IPS DF 6.9 (cell line): ENCODE data around the gene IGFN1.

Experiments
- DNase-seq: peaks from one replicate; pipeline ENCODE4 v3.0.0-alpha.2; 2013; ENCODE audit warnings: low read depth, low spot score
- H3K27ac ChIP-seq: one replicate; pipeline ENCODE4 v1.5.1; 2013; ENCODE audit warnings: low read length, control low read depth
- H3K27me3 ChIP-seq: 2 replicates; pipeline ENCODE4 v1.6.1; 2013; ENCODE audit warnings: mild to moderate bottlenecking, low read length; ENCODE audit not compliant: control insufficient read depth, insufficient read depth
- H3K36me3 ChIP-seq: 2 replicates; pipeline ENCODE4 v1.6.1; 2013; ENCODE audit warnings: low read length; ENCODE audit not compliant: control insufficient read depth, insufficient read depth
- H3K4me1 ChIP-seq: 2 replicates; pipeline ENCODE4 v1.6.1; 2013; ENCODE audit warnings: low read length; ENCODE audit not compliant: control insufficient read depth, insufficient read depth
- H3K4me3 ChIP-seq: 2 replicates; pipeline ENCODE4 v1.5.1; 2013; ENCODE audit warnings: mild to moderate bottlenecking, low read length
- H3K9me3 ChIP-seq: 2 replicates; pipeline ENCODE4 v1.6.1; 2013; ENCODE audit warnings: low read length, inconsistent platforms; ENCODE audit not compliant: control insufficient read depth, insufficient read depth
- WGBS: extraction: QIAGEN DNeasy Blood & Tissue Kit; methylation state at CpG from one replicate; pipeline ENCODE4 v1.1.7; 2013; ENCODE audit warnings: mixed read lengths, missing lambda C conversion rate; ENCODE audit not compliant: insufficient read length, insufficient coverage; 5-methylcytosine and 5-hydroxymethylcytosine counted together

The IGFN1 gene

DNA sequence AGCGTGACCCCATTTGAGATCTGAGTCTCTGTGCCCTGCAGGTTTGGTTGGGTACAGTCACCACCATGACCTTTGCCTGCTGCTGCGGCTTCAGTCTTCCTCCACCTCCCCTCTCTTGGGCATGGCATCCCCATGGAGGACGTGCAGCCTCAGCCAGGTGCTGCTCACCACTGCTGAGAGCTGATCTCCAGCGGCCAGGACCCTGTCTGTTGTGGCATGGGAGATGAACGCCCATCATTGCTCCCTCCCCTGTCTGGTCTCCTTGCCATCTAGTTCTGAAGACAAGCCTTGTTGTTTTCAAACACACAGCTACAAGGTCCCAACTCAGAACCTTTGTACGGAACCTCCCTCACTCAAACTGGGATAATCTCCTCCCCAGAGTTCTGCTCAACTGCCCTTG is 73.4 kb downstream of the IGFN1 start:
- no peaks in the 10 kb centered on the region for H3K27me3 ChIP-seq
- H3K36me3 ChIP-seq, result no peaks in the 10 kb centered on the region
- no peak overlapping the region for H3K4me3 ChIP-seq
- H3K4me1 ChIP-seq, result peaks cover 1% of the 10 kb centered on the region; the same call in 1 of the 2 replicates
- WGBS, result no CpG with 5 or more reads among the region's 6 CpGs
- no peak for DNase-seq
- H3K27ac ChIP-seq, result no peak overlapping the region
- H3K9me3 ChIP-seq, result no peaks in the 10 kb centered on the region

DNA sequence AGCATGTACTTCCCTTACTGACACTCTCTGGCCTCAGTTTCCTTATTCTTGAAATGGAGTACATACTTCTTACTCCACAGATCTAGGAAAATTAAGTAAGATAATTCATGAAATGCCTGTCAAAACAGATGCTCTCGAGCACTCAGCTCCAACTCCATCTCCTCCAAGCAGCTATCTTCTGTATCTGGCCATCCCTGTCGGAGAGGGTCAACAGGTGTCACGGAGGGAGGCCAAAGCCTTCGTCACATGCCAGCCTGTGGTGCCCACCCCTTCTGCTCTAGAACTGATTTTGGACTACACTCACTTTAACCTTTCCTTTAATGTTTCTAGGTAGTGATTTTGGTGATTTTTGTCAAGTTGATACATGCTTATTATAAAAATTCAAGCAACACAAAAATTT is 73.9 kb downstream of the IGFN1 start:
- H3K4me1 ChIP-seq, result no peaks in the 10 kb centered on the region
- H3K27ac ChIP-seq, result no peak overlapping the region
- no peaks in the 10 kb centered on the region for H3K9me3 ChIP-seq
- no peak overlapping the region for H3K4me3 ChIP-seq
- no peaks in the 10 kb centered on the region for H3K27me3 ChIP-seq
- WGBS, result no CpG with 5 or more reads among the region's 4 CpGs
- no peaks in the 10 kb centered on the region for H3K36me3 ChIP-seq
- no peak for DNase-seq

DNA sequence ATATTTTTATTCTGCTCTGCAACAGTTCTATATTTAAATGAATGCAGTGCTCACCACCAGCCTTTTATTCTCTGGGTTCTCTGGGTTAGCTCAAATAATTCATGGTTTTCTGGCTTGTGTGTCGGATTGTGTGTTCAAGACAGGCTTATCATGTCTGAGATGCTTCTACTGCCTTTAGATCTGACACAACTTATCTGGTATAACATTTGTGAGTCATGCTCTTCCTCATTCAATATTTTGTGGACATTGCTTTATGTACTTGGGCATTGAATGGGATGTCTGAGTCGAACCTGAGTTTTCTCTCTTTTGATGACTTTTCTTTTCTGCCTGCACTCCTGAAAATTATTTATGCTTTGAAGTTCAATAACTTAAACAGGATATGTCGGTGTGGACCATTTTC is 75.1 kb downstream of the IGFN1 start:
- H3K27me3 ChIP-seq, result no peaks in the 10 kb centered on the region
- no CpG with 5 or more reads among the region's 3 CpGs for WGBS
- no peaks in the 10 kb centered on the region for H3K4me1 ChIP-seq
- DNase-seq, result no peak
- no peaks in the 10 kb centered on the region for H3K9me3 ChIP-seq
- no peaks in the 10 kb centered on the region for H3K36me3 ChIP-seq
- H3K27ac ChIP-seq, result no peak overlapping the region
- no peak overlapping the region for H3K4me3 ChIP-seq

DNA sequence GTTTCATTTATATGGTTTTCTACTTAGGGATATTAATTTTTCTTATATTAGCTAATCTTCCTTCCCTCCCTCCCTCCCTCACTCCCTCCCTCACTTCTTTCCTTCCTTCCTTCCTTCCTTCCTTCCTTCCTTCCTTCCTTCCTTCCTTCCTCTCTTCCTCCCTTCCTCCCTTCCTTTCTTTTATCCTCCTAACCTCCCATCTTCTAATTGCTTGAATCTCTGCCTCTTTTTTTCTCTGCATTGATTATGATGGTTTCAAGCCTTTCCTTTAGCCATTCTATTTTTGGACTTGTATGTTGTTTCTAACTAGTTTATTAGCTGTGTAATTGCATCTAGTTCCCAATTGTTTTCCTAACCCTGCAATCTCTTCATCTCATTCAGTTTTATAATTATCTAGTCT is 75.7 kb downstream of the IGFN1 start:
- H3K27ac ChIP-seq, result no peak overlapping the region
- H3K36me3 ChIP-seq, result no peaks in the 10 kb centered on the region
- no peak overlapping the region for H3K4me3 ChIP-seq
- no peak for DNase-seq
- H3K9me3 ChIP-seq, result no peaks in the 10 kb centered on the region
- no peaks in the 10 kb centered on the region for H3K4me1 ChIP-seq
- H3K27me3 ChIP-seq, result no peaks in the 10 kb centered on the region

DNA sequence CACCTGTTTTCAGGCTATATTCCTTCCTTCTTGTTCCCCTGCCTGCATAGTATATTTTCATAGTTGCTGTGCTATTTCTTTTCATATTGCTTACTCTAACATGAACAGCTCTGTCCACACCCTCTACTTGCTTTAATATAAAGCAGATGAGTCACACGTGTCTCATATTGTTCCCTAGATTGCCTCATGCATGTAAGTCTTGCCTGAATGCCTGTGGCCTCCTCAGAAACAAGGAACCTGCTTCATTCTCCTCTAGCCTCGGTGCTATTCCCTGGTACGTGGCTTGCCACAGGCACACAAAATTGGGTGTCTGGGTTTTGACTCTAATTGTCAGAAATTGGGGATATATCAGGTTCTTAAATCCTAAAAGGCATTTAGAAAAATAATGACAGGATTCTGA is 76.2 kb downstream of the IGFN1 start:
- Histone ChIP-seq H3K4me3 (no peak overlapping the region), H3K27ac (no peak overlapping the region), H3K4me1 (no peaks in the 10 kb centered on the region), H3K9me3 (no peaks in the 10 kb centered on the region), H3K36me3 (no peaks in the 10 kb centered on the region), H3K27me3 (no peaks in the 10 kb centered on the region)
- no peak for DNase-seq
- no CpG with 5 or more reads among the region's 3 CpGs for WGBS

DNA sequence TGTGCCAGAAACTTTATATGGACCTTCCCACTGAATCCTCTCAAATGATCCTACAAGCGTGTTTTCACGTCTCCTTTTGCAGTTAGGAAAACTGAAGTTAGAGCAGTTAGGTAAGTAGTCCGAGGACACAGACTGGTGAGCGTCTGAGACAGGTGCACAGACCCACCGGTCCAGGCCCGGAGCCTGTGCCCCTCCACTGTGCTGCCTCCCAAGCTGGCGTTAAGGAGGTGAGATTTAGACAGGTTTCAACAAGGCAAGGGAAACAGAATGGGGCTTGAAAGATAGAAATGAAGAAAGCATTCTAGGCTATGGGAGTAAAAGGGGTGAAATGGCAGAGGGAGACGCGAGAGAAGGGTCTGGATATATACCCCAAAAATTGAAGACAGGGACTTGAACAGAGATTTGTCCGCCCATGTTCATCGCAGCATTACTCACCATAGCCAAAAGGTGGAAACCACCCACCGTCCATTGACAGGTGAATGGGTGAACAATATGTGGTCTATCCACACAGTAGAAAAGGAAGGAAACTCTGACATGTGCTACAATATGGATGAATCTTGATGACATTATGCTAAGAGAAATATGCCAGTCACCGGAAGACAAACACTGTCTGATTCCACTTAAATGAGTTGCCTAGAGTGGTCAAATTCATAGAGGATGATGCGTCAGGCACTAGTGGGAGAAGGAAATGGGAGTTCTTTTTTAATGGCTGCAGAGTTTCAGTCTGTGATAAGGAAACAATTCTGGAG is 77.0 kb downstream of the IGFN1 start:
- DNase-seq, result no peak

DNA sequence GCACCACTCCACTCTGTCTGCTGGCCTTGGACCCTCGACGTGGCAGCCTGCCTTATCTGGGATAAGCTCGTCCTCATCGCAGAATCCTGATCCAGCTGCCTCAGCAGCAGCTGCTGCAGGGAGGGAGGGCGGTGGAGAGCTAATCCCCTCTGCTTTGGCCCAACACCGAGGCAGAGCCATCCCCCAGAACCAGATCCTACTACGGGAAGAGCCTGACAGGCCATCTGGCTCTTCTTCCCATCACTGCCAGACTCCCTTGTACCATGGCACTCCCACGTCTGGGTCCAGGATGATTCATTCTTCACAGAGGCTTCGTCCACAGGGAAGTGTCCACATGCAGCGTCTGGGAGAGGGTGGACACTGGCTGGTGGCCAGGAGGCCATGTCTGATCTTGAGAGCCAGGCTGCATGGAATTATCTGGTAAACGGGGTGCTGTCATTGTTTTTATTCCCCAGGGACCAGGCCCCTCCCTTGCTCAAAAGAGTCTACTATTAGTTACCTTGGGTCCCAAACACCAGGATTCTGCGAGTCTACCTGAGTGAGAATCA is 78.1 kb downstream of the IGFN1 start:
- H3K27ac ChIP-seq, result no peak overlapping the region
- peaks cover 2% of the 10 kb centered on the region; the same call in 1 of the 2 replicates for H3K4me1 ChIP-seq
- no CpG with 5 or more reads among the region's 12 CpGs for WGBS
- H3K27me3 ChIP-seq, result no peaks in the 10 kb centered on the region
- no peak overlapping the region for H3K4me3 ChIP-seq
- no peaks in the 10 kb centered on the region for H3K9me3 ChIP-seq
- DNase-seq, result no peak
- H3K36me3 ChIP-seq, result no peaks in the 10 kb centered on the region

More for the DNA sequence above, 77.0 kb downstream of the IGFN1 start:
- no CpG with 5 or more reads among the region's 14 CpGs for WGBS
- no peak overlapping the region for H3K4me3 ChIP-seq
- H3K27me3 ChIP-seq, result no peaks in the 10 kb centered on the region
- H3K9me3 ChIP-seq, result no peaks in the 10 kb centered on the region
- no peaks in the 10 kb centered on the region for H3K36me3 ChIP-seq
- H3K27ac ChIP-seq, result no peak overlapping the region
- no peaks in the 10 kb centered on the region for H3K4me1 ChIP-seq

DNA sequence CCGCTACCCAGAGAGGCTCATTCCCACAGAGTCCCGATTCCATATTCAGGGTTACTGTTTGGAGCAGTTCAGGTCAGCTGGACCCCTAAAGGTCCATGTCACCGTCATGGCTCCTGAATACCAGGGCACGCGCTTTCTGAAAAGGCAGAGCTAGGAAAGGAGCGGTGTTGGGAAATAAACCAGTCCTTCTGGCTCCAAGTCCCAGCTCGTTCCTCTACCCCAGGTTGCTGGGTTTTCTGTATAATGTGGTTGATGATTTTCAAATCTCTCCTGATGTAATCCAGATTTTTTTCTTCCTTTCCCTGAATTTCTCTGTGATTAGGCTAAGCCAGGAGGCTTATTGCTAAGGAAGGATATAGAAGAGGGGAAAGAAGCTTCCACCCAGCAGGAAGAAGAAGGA is 78.7 kb downstream of the IGFN1 start:
- no CpG with 5 or more reads among the region's 7 CpGs for WGBS
- H3K27me3 ChIP-seq, result no peaks in the 10 kb centered on the region
- no peak overlapping the region for H3K4me3 ChIP-seq
- peaks cover 2% of the 10 kb centered on the region; the same call in 1 of the 2 replicates for H3K4me1 ChIP-seq
- DNase-seq, result no peak
- H3K9me3 ChIP-seq, result no peaks in the 10 kb centered on the region
- H3K27ac ChIP-seq, result no peak overlapping the region
- no peaks in the 10 kb centered on the region for H3K36me3 ChIP-seq

DNA sequence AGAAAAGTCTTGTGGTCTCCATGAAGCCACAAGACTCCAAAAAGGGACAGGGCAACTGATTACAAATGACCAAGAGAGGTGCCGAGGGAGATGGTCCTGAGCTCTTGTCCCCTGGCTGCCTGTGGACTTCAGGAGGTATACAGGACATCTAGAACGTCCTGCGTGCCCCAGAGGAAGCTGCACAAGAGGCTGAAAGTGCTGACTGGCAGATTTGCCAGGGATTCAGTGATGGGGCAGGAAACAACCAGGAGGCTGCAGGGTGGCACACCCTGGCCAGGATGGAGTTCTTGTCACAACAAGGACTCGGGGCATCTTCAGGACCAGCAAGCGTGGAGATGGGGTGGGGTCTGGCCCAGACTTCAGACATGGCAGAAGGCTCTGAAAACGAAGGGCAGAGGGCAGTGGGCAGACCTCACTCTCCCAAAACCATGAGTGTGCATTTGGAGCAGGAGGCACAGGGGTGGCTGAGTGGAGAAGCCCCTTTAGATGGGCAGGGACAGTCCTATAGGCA is 79.3 kb downstream of the IGFN1 start:
- no peak for DNase-seq
- WGBS, result no CpG with 5 or more reads among the region's 6 CpGs
- Histone ChIP-seq H3K4me3 (no peak overlapping the region), H3K4me1 (peaks cover 2% of the 10 kb centered on the region; the same call in 1 of the 2 replicates), H3K27me3 (no peaks in the 10 kb centered on the region), H3K27ac (no peak overlapping the region), H3K36me3 (no peaks in the 10 kb centered on the region), H3K9me3 (no peaks in the 10 kb centered on the region)

DNA sequence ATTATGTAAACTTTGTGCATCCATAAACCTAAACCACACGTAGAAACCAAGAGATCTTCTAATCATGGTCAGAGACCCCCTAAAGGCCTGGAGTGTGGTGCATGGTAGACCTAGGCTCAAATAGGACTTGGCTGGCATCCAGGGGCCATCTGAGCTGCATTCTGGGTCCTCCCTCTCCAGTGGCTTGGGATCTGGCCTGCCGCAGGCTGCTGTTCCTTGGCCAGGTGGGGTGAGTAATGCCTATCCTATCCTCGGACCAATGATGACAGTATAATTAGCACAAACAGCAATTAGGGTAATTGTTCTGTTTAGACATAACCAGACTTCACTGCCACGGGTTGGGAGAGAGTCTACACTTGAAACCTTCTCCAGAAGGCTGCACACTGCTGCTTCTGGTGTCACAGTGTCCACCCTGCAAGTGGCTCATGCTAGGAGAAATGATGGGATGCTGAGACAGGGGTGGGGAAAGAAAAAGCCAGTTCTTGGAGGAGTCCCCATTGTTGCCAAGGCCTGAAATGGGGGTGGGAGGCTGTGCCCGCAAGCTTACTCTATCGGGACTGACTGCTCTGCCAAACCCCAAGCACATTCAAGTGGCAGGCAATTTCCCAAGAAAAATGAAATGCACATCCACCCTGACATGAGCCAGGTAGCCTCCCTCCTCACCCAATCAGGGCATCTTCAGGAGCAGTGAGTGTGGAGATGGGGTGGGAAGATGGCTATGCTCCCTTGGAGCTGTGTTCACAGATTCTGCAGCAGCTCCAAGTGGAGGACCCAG is 80.2 kb downstream of the IGFN1 start:
- Histone ChIP-seq H3K27ac (no peak overlapping the region), H3K27me3 (no peaks in the 10 kb centered on the region), H3K36me3 (no peaks in the 10 kb centered on the region), H3K9me3 (no peaks in the 10 kb centered on the region), H3K4me3 (no peak overlapping the region), H3K4me1 (peaks cover 3% of the 10 kb centered on the region)
- DNase-seq, result no peak
- WGBS, result no CpG with 5 or more reads among the region's 6 CpGs
